Measurements from ENCODE around the gene CFAP70. TPM values are rescaled to one million over a fixed set of nuclear protein-coding genes. Genes with fewer than 3 reads are reported as not detected.
A peak's percentile ranks its signal among the peaks of the same experiment; 100 is the strongest.

CFAP70 gene
- total RNA-seq, result 1 to 10 TPM in 3 of 4 donors, under 1 TPM in 1; 0.37 to 2.7 (median 1.6) TPM

GRCh38 chr10:73358331-73359279 lies at the start of gene CFAP70:
Gene CFAP70 (minus strand): TSS chr10:73358864. CDS start chr10:73354796, 4,068 bp downstream.
- H3K27ac ChIP-seq, result peak within 1 kb of the TSS; percentile 65 to 82 (median 71)
- no peaks in the 10 kb centered on the region for H3K27me3 ChIP-seq
- intact Hi-C loops (cut with DNase I; ENCODE audit: low total_unique reads), result no loop called here
- no peaks in the 10 kb centered on the region for H3K36me3 ChIP-seq
- in situ Hi-C loops (cut with MboI; ENCODE audit: low pct_ligation_motif_present in 1 of 4, low pct_unique_long_range_greater_than_20kb in 1 of 4, low sequenced_read_pairs in 3 of 4), result no loop called here
- 1% methylated on average over 8 to 45 of the region's 45 CpGs for WGBS, 2 donors (ENCODE audit: low coverage in 1 of 2)
- H3K9me3 ChIP-seq, result no peaks in the 10 kb centered on the region
- DNase-seq, result peak; percentile 94
- H3K4me3 ChIP-seq, result peak within 1 kb of the TSS; percentile 58 to 91 (median 76)
- TF ChIP-seq EP300 (IDR thresholded peaks at IDR 0.05; ENCODE audit: low read depth), result no peak
- no peak for TF ChIP-seq CTCF (IDR thresholded peaks at IDR 0.05)
- peak in 1 of 3 donors; percentile 53 for TF ChIP-seq POLR2AphosphoS5 (IDR thresholded peaks at IDR 0.05)
- no peak for TF ChIP-seq POLR2A (IDR thresholded peaks at IDR 0.05)
- peaks cover 0 to 12% (median 9%) of the 10 kb centered on the region in 4 donors for H3K4me1 ChIP-seq

GRCh38 chr10:73408061-73408460 lies 49.4 kb upstream of the CFAP70 start:
- no peak for TF ChIP-seq CTCF (IDR thresholded peaks at IDR 0.05)
- no peak for TF ChIP-seq EP300 (IDR thresholded peaks at IDR 0.05; ENCODE audit: low read depth)
- TF ChIP-seq POLR2A (IDR thresholded peaks at IDR 0.05), result no peak
- no peak for TF ChIP-seq POLR2AphosphoS5 (IDR thresholded peaks at IDR 0.05)
- H3K36me3 ChIP-seq, result no peaks in the 10 kb centered on the region
- no peak overlapping the region for H3K4me3 ChIP-seq
- in situ Hi-C loops (cut with MboI; ENCODE audit: low pct_ligation_motif_present in 1 of 4, low pct_unique_long_range_greater_than_20kb in 1 of 4, low sequenced_read_pairs in 3 of 4), result no loop called here
- H3K27ac ChIP-seq, result no peak overlapping the region
- intact Hi-C loops (cut with DNase I; ENCODE audit: low total_unique reads), result no loop called here
- no peak for DNase-seq
- no peaks in the 10 kb centered on the region for H3K27me3 ChIP-seq
- H3K9me3 ChIP-seq, result no peaks in the 10 kb centered on the region
- WGBS, 2 donors (ENCODE audit: low coverage in 1 of 2), result 88 to 96% methylated on average over 5 of the region's 5 CpGs
- H3K4me1 ChIP-seq, result peaks cover 5 to 39% (median 11%) of the 10 kb centered on the region in 4 donors

- Histone ChIP-seq H3K4me3 (no peak overlapping the region), H3K27me3 (no peaks in the 10 kb centered on the region), H3K4me1 (peaks cover 4 to 38% (median 8%) of the 10 kb centered on the region in 4 donors), H3K36me3 (no peaks in the 10 kb centered on the region), H3K27ac (no peak overlapping the region), H3K9me3 (no peaks in the 10 kb centered on the region)
- intact Hi-C loops (cut with DNase I; ENCODE audit: low total_unique reads) (no loop called here), in situ Hi-C loops (cut with MboI; ENCODE audit: low pct_ligation_motif_present in 1 of 4, low pct_unique_long_range_greater_than_20kb in 1 of 4, low sequenced_read_pairs in 3 of 4) (no loop called here)
- WGBS, 2 donors (ENCODE audit: low coverage in 1 of 2), result 93 to 100% methylated on average over 1 of the region's 1 CpG
- TF ChIP-seq POLR2A (IDR thresholded peaks at IDR 0.05) (no peak), EP300 (IDR thresholded peaks at IDR 0.05; ENCODE audit: low read depth) (no peak), CTCF (IDR thresholded peaks at IDR 0.05) (no peak), POLR2AphosphoS5 (IDR thresholded peaks at IDR 0.05) (no peak)
- DNase-seq, result no peak
These were observed 48.8 kb upstream of the CFAP70 start for GRCh38 chr10:73407495-73407894.

- TF ChIP-seq POLR2AphosphoS5 (IDR thresholded peaks at IDR 0.05), result no peak
- TF ChIP-seq POLR2A (IDR thresholded peaks at IDR 0.05), result no peak
- no peak for TF ChIP-seq CTCF (IDR thresholded peaks at IDR 0.05)
- TF ChIP-seq EP300 (IDR thresholded peaks at IDR 0.05; ENCODE audit: low read depth), result no peak
- DNase-seq, result no peak
- Histone ChIP-seq H3K9me3 (no peaks in the 10 kb centered on the region), H3K4me1 (peaks cover 0 to 32% (median 3%) of the 10 kb centered on the region in 4 donors), H3K36me3 (no peaks in the 10 kb centered on the region), H3K27me3 (no peaks in the 10 kb centered on the region), H3K4me3 (no peak overlapping the region), H3K27ac (no peak overlapping the region)
- intact Hi-C loops (cut with DNase I; ENCODE audit: low total_unique reads) (no loop called here), in situ Hi-C loops (cut with MboI; ENCODE audit: low pct_ligation_motif_present in 1 of 4, low pct_unique_long_range_greater_than_20kb in 1 of 4, low sequenced_read_pairs in 3 of 4) (no loop called here)
- 83 to 90% methylated on average over 5 of the region's 5 CpGs for WGBS, 2 donors (ENCODE audit: low coverage in 1 of 2)
These were observed 48.2 kb upstream of the CFAP70 start for GRCh38 chr10:73406846-73407245.

Data from transverse colon (tissue), 4 donors.